ENCODE results near the gene COBLL1. TPM values are rescaled to one million over a fixed set of nuclear protein-coding genes. Genes with fewer than 3 reads are reported as not detected.

The COBLL1 gene
- total RNA-seq, 6 experiments from 2014 or later, result 38.1 to 133 (median 67.6) TPM

DNA sequence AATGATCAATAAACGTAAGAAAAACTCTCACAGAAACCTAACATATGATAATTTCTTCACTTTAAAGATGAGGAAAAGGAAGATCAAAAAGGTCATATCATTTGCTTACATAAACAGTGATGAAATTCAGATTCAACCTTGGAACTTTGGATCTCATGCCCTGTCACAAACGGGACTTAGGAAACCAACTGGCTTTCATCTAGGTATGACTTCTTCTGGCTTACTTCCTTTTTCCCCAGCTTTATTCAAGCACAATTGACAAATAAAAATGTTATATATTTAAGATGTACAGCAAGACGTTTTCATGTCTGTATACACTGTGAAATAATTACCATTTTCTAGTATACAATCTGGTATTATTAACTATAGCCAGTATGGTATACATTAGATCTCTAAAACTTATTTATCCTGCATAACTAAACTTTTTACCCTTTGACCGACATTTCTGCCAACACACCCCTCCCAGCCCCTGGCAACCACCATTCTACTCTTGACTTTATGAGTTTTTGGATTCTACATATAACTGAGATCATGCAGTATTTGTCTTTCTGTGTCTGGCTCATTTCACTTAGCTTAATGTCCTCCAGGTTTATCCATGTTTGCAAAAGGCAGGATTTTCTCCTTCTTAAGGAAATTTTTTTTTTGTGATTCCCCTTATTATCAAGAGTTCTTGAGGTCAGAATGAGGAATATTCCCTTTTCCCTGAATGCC lies 46.0 kb upstream of the COBLL1 start:
- Histone ChIP-seq H3K4me1 (peaks cover 0 to 35% (median 10%) of the 10 kb centered on the region in 4 donors), H3K4me3 (peak overlapping the region in 1 of 3 donors; percentile 1), H3K9me3 (no peaks in the 10 kb centered on the region), H3K27ac (peak overlapping the region in 2 of 3 donors; percentile 30 to 77), H3K36me3 (no peaks in the 10 kb centered on the region), H3K27me3 (no peaks in the 10 kb centered on the region)
- peak in 1 of 3 donors; percentile 70 for DNase-seq
- TF ChIP-seq, protein P1, sequence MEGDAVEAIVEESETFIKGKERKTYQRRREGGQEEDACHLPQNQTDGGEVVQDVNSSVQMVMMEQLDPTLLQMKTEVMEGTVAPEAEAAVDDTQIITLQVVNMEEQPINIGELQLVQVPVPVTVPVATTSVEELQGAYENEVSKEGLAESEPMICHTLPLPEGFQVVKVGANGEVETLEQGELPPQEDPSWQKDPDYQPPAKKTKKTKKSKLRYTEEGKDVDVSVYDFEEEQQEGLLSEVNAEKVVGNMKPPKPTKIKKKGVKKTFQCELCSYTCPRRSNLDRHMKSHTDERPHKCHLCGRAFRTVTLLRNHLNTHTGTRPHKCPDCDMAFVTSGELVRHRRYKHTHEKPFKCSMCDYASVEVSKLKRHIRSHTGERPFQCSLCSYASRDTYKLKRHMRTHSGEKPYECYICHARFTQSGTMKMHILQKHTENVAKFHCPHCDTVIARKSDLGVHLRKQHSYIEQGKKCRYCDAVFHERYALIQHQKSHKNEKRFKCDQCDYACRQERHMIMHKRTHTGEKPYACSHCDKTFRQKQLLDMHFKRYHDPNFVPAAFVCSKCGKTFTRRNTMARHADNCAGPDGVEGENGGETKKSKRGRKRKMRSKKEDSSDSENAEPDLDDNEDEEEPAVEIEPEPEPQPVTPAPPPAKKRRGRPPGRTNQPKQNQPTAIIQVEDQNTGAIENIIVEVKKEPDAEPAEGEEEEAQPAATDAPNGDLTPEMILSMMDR (IDR thresholded peaks at IDR 0.05), result no peak
- no peak for TF ChIP-seq POLR2A (IDR thresholded peaks at IDR 0.05)
- intact Hi-C loops (cut with DNase I), result no loop called here
- 15% methylated on average over 4 of the region's 4 CpGs for WGBS (ENCODE audit: insufficient coverage, low coverage, low lambda C conversion rate, missing lambda C conversion rate)
- peak; percentile 72 to 91 (median 88) for ATAC-seq

DNA sequence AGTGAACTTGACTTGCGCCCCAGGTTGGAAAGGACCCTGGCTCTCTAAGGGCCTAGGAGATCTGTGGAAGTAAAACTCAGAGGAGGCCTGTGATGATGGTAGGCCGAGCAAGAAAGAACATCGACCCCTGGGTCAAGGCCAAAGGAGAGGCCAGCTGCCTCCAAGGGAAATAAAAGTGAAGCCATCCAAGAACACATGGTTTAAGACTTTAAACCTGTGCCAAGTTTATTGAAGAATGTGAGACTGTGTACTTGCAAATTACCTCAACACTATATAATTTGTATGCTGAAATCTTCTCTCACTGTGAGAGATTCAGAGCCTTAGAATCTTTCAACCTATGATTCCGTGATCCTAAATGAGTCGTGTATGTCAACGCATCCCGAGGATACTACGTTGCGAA lies 40.7 kb upstream of the COBLL1 start:
- Histone ChIP-seq H3K36me3 (no peaks in the 10 kb centered on the region), H3K4me1 (peaks cover 0 to 31% (median 6%) of the 10 kb centered on the region in 4 donors), H3K9me3 (no peaks in the 10 kb centered on the region), H3K4me3 (no peak overlapping the region), H3K27ac (no peak overlapping the region), H3K27me3 (no peaks in the 10 kb centered on the region)
- 79% methylated on average over 9 of the region's 9 CpGs for WGBS (ENCODE audit: insufficient coverage, low coverage, low lambda C conversion rate, missing lambda C conversion rate)
- TF ChIP-seq, protein P1 (IDR thresholded peaks at IDR 0.05), result no peak
- TF ChIP-seq POLR2A (IDR thresholded peaks at IDR 0.05), result no peak
- intact Hi-C loops (cut with DNase I), result no loop called here
- no peak for DNase-seq
- ATAC-seq, result no peak

DNA sequence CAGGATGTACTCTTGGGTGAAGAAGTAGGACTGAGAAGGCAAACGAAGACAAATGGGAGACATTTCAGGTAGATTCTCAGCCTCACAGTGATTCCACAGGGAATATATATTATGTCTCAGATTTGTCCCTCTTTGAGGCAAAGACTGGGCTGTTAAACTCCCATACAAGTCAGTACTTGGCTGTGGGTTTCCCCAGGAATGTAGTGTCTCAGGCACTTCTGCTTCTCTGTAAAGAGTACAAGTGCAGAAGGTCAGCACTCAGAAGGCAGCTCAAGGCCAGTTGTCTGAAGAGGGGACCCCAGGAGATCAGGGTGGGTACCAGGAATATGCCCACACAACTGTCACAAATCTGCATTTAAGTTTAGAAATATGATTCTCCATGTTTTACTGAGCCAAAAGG lies 39.9 kb upstream of the COBLL1 start:
- intact Hi-C loops (cut with DNase I), result no loop called here
- Histone ChIP-seq H3K27ac (no peak overlapping the region), H3K36me3 (no peaks in the 10 kb centered on the region), H3K27me3 (no peaks in the 10 kb centered on the region), H3K4me1 (peaks cover 0 to 31% (median 10%) of the 10 kb centered on the region in 4 donors), H3K9me3 (no peaks in the 10 kb centered on the region), H3K4me3 (no peak overlapping the region)
- DNase-seq (no peak), ATAC-seq (no peak)
- TF ChIP-seq, protein P1 (IDR thresholded peaks at IDR 0.05), result no peak
- no peak for TF ChIP-seq POLR2A (IDR thresholded peaks at IDR 0.05)
- 83% methylated on average over 1 of the region's 1 CpG for WGBS (ENCODE audit: insufficient coverage, low coverage, low lambda C conversion rate, missing lambda C conversion rate)

DNA sequence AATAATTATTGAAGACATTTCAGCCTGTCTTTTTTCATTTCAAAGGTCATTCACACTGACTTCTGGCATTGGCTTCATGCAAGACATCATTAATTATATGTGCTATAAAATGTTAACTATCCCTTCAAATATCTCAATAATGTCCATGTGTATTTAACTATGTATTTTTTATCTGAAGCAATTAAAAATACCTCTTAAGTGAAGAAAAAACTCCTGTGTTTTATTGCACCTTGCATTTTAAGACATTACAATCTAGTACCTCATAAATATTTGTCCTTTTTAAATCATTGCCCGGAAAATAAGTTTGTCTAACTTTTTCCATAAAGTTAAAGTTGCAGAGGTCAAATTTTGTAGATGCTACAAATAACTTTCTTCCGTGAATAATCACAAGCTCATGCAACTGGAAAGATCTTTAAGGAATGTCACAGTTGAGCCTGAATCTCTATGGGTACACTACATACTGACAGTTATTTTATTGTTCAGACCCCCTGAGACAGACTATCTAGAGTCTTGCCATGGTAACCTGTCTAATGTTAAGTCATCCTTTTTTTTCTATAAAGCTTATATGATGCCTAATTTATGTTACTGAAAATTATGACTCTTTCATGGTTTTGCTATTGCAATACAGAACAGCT lies 38.4 kb upstream of the COBLL1 start:
- 57% methylated on average over 2 of the region's 2 CpGs for WGBS (ENCODE audit: insufficient coverage, low coverage, low lambda C conversion rate, missing lambda C conversion rate)
- DNase-seq (no peak), ATAC-seq (no peak)
- TF ChIP-seq, protein P1 (IDR thresholded peaks at IDR 0.05), result no peak
- no peak for TF ChIP-seq POLR2A (IDR thresholded peaks at IDR 0.05)
- Histone ChIP-seq H3K27me3 (no peaks in the 10 kb centered on the region), H3K27ac (peak overlapping the region in 1 of 3 donors; percentile 77), H3K9me3 (no peaks in the 10 kb centered on the region), H3K4me1 (peaks cover 0 to 40% (median 13%) of the 10 kb centered on the region in 4 donors), H3K4me3 (no peak overlapping the region), H3K36me3 (no peaks in the 10 kb centered on the region)
- intact Hi-C loops (cut with DNase I), result no loop called here

Data from right lobe of liver (tissue), 6 donors.